HEK293 (cell line): ENCODE data around the gene GNAQ.

Experiments used
- CTCF ChIA-PET: fragments of 350-600 bp; formaldehyde crosslinking; extraction: SDS; loops from one replicate; lab custom pipeline; 2021; ENCODE audit warnings: antibody characterized with exemption; lab: Yijun Ruan, JAX
- POLR2A ChIA-PET: fragments of 300-600 bp; formaldehyde crosslinking; extraction: SDS; loops from one replicate; lab custom pipeline; 2020; ENCODE audit warnings: antibody characterized with exemption, inconsistent platforms; lab: Yijun Ruan, JAX
- H3K27ac ChIP-seq: fragments of 200-500 bp; sonication (Bioruptor generic); 2 replicates; pipeline ENCODE4 v1.5.1; 2014; ENCODE audit warnings: low read depth, low read length, control low read depth, inconsistent platforms; ENCODE audit errors: extremely low read depth
- H3K36me3 ChIP-seq, 2 experiments: fragments of 200-500 bp in 1 of 2; sonication (Bioruptor generic) in 1 of 2; 1 replicate in 1 of 2; 2 replicates in 1 of 2; pipeline ENCODE4 v1.5.1; 2014 to 2017; ENCODE audit warnings: inconsistent platforms in 2 of 2, low read length in 2 of 2; ENCODE audit not compliant: control insufficient read depth in 2 of 2, insufficient read depth in 1 of 2
- H3K4me1 ChIP-seq: fragments of 200-500 bp; sonication (Bioruptor generic); 2 replicates; pipeline ENCODE4 v1.5.1; 2014; ENCODE audit warnings: mild to moderate bottlenecking, low read length, inconsistent platforms; ENCODE audit not compliant: control insufficient read depth, insufficient read depth
- H3K4me3 ChIP-seq: 2 replicates; pipeline ENCODE4 v1.5.1; 2011; ENCODE audit warnings: low read depth, mild to moderate bottlenecking, control low read depth, low read length, moderate library complexity
- H3K9me3 ChIP-seq: fragments of 200-500 bp; sonication (Bioruptor generic); 2 replicates; pipeline ENCODE4 v1.5.1; 2014; ENCODE audit warnings: low read depth, low read length, inconsistent platforms; ENCODE audit not compliant: control insufficient read depth, insufficient read depth
- GFI1B ChIP-seq: fragments of 450-650 bp; formaldehyde crosslinking; IDR thresholded peaks from 2 replicates; pipeline ENCODE4 v1.5.1; 2016; ENCODE audit warnings: missing biosample characterization, missing genetic modification characterization
- GLI2 ChIP-seq: fragments of 450-650 bp; formaldehyde crosslinking; IDR thresholded peaks from 2 replicates; pipeline ENCODE4; 2017; ENCODE audit warnings: missing biosample characterization, missing genetic modification characterization, low read depth, borderline replicate concordance
- GLIS2 ChIP-seq: fragments of 450-650 bp; formaldehyde crosslinking; IDR thresholded peaks from 2 replicates; pipeline ENCODE4 v1.5.1; 2016; ENCODE audit warnings: missing biosample characterization, missing genetic modification characterization
- INSM2 ChIP-seq: fragments of 450-650 bp; formaldehyde crosslinking; IDR thresholded peaks from 2 replicates; pipeline ENCODE4 v1.5.1; 2016; ENCODE audit warnings: missing biosample characterization, missing genetic modification characterization
- KLF10 ChIP-seq: fragments of 450-650 bp; IDR thresholded peaks from 2 replicates; pipeline ENCODE4 v1.5.1; 2018; ENCODE audit warnings: missing biosample characterization, mild to moderate bottlenecking, missing genetic modification characterization
- KLF16 ChIP-seq: fragments of 450-650 bp; formaldehyde crosslinking; IDR thresholded peaks from 2 replicates; pipeline ENCODE4 v1.5.1; 2017; ENCODE audit warnings: missing biosample characterization, missing genetic modification characterization
- KLF17 ChIP-seq: fragments of 450-650 bp; formaldehyde crosslinking; IDR thresholded peaks from 2 replicates; pipeline ENCODE4 v1.5.1; 2016; ENCODE audit warnings: missing biosample characterization, missing genetic modification characterization
- MYNN ChIP-seq: fragments of 450-650 bp; formaldehyde crosslinking; IDR thresholded peaks from 2 replicates; pipeline ENCODE4 v1.5.1; 2016; ENCODE audit warnings: missing biosample characterization, missing genetic modification characterization, borderline replicate concordance
- OVOL3 ChIP-seq: fragments of 450-650 bp; formaldehyde crosslinking; IDR thresholded peaks from 2 replicates; pipeline ENCODE4 v1.5.1; 2016; ENCODE audit warnings: missing biosample characterization, missing genetic modification characterization
- PRDM10 ChIP-seq: fragments of 450-650 bp; formaldehyde crosslinking; IDR thresholded peaks from 2 replicates; pipeline ENCODE4 v1.5.1; 2016; ENCODE audit warnings: missing biosample characterization, missing genetic modification characterization
- ZBTB49 ChIP-seq: fragments of 450-650 bp; formaldehyde crosslinking; IDR thresholded peaks from 2 replicates; pipeline ENCODE4 v1.5.1; 2016; ENCODE audit warnings: missing biosample characterization, missing genetic modification characterization, low read depth
- ZNF19 ChIP-seq: fragments of 450-650 bp; formaldehyde crosslinking; IDR thresholded peaks from 2 replicates; pipeline ENCODE4; 2016; ENCODE audit warnings: missing biosample characterization, missing genetic modification characterization, low read depth
- ZNF274 ChIP-seq, 2 experiments: fragments of 200-500 bp in 1 of 2; fragments of 450-650 bp in 1 of 2; sonication (Bioruptor generic) in 1 of 2; formaldehyde crosslinking in 1 of 2; IDR thresholded peaks; 2 replicates each; pipeline versions ENCODE4 v1.5.1 to v1.6.1; 2014 to 2016; ENCODE audit warnings: borderline replicate concordance in 1 of 2, inconsistent platforms in 1 of 2, low read length in 1 of 2, missing biosample characterization in 1 of 2, missing genetic modification characterization in 1 of 2
- ZNF280C ChIP-seq: fragments of 450-650 bp; formaldehyde crosslinking; IDR thresholded peaks from 2 replicates; pipeline ENCODE4 v1.5.1; 2016; ENCODE audit warnings: missing biosample characterization, missing genetic modification characterization
- ZNF501 ChIP-seq: fragments of 450-650 bp; formaldehyde crosslinking; IDR thresholded peaks from 2 replicates; pipeline ENCODE4 v1.5.1; 2016; ENCODE audit warnings: missing biosample characterization, missing genetic modification characterization
- ZNF549 ChIP-seq: fragments of 450-650 bp; IDR thresholded peaks from 2 replicates; pipeline ENCODE4 v1.5.1; 2018; ENCODE audit warnings: missing biosample characterization, missing genetic modification characterization, mild to moderate bottlenecking, inconsistent platforms, moderate library complexity
- ZNF596 ChIP-seq: fragments of 450-650 bp; IDR thresholded peaks from 2 replicates; pipeline ENCODE4 v1.5.0; 2018; ENCODE audit warnings: missing biosample characterization, mild to moderate bottlenecking, missing genetic modification characterization, moderate library complexity
- ZNF677 ChIP-seq: fragments of 450-650 bp; IDR thresholded peaks from 2 replicates; pipeline ENCODE4 v1.5.0; 2018; ENCODE audit warnings: missing biosample characterization, mild to moderate bottlenecking, missing genetic modification characterization, moderate library complexity
- ZNF747 ChIP-seq: fragments of 450-650 bp; formaldehyde crosslinking; IDR thresholded peaks from 2 replicates; pipeline ENCODE4 v1.5.1; 2016; ENCODE audit warnings: missing biosample characterization, missing genetic modification characterization

Gene GNAQ

GRCh38 chr9:77915744-77916143 is 115.9 kb downstream of the GNAQ start:
- POLR2A ChIA-PET = no interaction called here
- Histone ChIP-seq H3K9me3 (no peaks in the 10 kb centered on the region), H3K4me3 (no peak overlapping the region), H3K36me3 (peaks cover 0 to 9% of the 10 kb centered on the region in 2 experiments; a peak in 1 of 3 replicates)
- TF ChIP-seq GLI2 (tag by site-specific recombination) (no peak), ZNF280C (tag by site-specific recombination) (no peak)
- TF ChIP-seq, all 188 proteins: peak for 0
- Histone ChIP-seq H3K27ac (no peak overlapping the region), H3K4me1 (no peaks in the 10 kb centered on the region)
- CTCF ChIA-PET = interaction anchor here (0.7 kb wide), 1 partner anchor 1008 kb away, joined by 3 read pairs; no protein-coding TSS in a partner anchor

GRCh38 chr9:77912895-77913693 is 118.5 kb downstream of the GNAQ start:
- Histone ChIP-seq H3K36me3 (no peaks in the 10 kb centered on the region), H3K4me3 (no peak overlapping the region), H3K9me3 (no peaks in the 10 kb centered on the region), H3K4me1 (no peaks in the 10 kb centered on the region; the same call in 1 of the 2 replicates), H3K27ac (no peak overlapping the region)
- CTCF ChIA-PET = interaction anchor here (0.7 kb wide), 1 partner anchor 138 kb away, joined by 3 read pairs; no protein-coding TSS in a partner anchor
- POLR2A ChIA-PET = no interaction called here
- TF ChIP-seq ZNF501 (tag by site-specific recombination) (no peak), OVOL3 (tag by site-specific recombination) (no peak), KLF17 (tag by site-specific recombination) (no peak), ZNF677 (tag by site-specific recombination) (no peak), GFI1B (tag by site-specific recombination) (no peak), KLF16 (no peak), GLIS2 (no peak), ZNF596 (tag by site-specific recombination) (no peak), MYNN (tag by site-specific recombination) (no peak), ZNF747 (no peak), ZNF549 (tag by site-specific recombination) (no peak), KLF10 (tag by site-specific recombination) (no peak), INSM2 (tag by site-specific recombination) (no peak), ZBTB49 (tag by site-specific recombination) (no peak), PRDM10 (no peak), ZNF19 (tag by site-specific recombination) (no peak), ZNF274 (IDR thresholded peaks at IDR 0.05; ENCODE audit: low read length) (no peak), ZNF274 (tag by site-specific recombination; IDR thresholded peaks at IDR 0.05; ENCODE audit: borderline replicate concordance) (no peak)
